GM19025 (cell line): ENCODE measurements around the gene UGT2A3.
"Not testable (repeated sequence)": the region's sequence is repeated elsewhere in the genome, so short reads cannot be mapped to it uniquely, and the experiment has no call there.

ENCODE experiments used
- ATAC-seq: cut with Tn5 transposase; IDR thresholded peaks from one replicate; pipeline ENCODE4 v1.9.1; 2021; ENCODE audit warnings: mild to moderate bottlenecking, low read depth, moderate library complexity; ENCODE audit not compliant: unreplicated experiment

The UGT2A3 gene

GRCh38 chr4:68951078-68951805, at the start of gene UGT2A3:
UGT2A3 (minus strand) TSS chr4:68951804; CDS start chr4:68951760, 44 bp downstream.
- ATAC-seq, result peak; percentile 56

- ATAC-seq, result no peak
Measured at GRCh38 chr4:68997040-68997439, 45.4 kb upstream of the UGT2A3 start.

DNA sequence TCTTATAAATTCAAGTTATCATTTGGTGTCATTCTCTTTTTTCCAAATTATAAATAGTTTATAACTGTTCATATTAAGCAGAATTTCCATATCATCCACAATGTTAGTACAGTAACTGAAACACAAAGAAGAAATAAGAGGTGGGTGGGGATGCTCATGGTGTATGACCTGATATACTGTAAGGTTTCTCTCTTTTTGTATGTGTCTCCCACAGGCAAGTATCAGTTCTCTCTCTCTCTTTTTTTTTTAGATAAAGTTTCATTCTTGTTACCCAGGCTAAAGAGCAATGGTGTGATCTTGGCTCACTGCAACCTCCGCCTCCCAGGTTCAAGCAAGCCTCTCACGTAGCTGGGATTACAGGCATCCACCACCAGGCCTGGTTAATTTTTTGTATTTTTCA, 43.7 kb upstream of the UGT2A3 start:
- ATAC-seq, result no peak

DNA sequence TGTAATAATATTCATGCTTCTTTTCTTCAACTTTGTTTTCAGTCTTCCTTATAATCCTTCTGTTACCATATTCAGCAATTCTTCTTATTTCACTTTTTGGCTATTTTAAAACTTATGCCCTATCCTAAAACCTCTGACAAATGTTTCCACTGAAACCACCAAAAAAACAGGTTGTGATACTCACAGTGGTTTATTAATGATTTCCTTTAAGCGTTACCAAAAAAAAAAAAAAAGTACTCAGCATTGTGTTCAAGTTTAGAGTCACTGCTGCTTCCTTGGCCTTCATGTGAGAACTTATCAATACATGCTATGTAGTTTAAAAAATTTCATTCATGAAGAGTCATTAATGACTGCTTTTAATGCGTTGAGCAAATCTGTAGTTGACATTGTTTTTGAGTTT, 35.4 kb upstream of the UGT2A3 start:
- peak; percentile 66 for ATAC-seq

- no peak for ATAC-seq
Measured at GRCh38 chr4:68985442-68985841, 33.8 kb upstream of the UGT2A3 start.

GRCh38 chr4:68984947-68985346, 33.3 kb upstream of the UGT2A3 start:
- no peak for ATAC-seq

GRCh38 chr4:68963374-68963773, 11.8 kb upstream of the UGT2A3 start:
- ATAC-seq, result no peak

- no peak for ATAC-seq
Measured at GRCh38 chr4:68962868-68963267, 11.3 kb upstream of the UGT2A3 start.

DNA sequence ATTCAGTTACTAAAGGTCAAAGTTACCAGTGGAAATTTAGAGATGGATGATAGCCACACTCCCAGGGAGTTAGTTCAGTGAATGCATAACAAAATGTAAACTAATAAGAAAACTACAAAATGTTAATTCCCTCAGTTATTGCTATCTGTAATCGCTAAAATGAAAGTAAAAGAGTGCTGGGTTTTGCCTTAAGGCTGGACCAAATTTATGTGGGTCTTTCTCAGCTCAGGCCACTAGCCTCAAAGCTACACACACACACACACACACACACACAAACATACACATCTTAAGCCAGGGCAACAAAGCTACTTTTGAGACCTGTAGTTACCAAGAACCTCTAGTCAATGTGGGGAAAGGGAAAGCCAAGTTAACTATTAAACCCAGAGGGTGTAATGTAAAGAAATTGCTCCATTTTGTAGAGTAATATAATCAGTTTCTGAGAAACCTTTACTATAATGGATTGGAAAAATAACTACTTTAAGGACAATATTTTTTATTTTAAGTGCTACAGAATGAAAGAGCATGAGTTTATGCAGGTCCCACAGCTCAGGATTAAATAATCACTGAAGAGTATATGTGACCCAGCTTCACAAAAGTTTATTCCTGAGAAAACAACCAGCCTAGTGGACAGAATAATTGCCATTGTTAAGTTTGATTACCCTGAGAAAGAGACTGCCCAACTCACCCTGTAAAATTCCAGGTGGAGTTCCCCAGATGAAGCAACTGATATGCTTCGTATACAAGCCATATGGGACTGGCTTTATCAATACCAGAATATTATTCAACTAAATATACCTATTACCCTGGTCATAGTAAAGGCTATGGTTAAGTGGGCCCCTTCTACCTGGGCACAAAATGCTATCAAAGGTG, 8.9 kb upstream of the UGT2A3 start:
- ATAC-seq, result no peak

DNA sequence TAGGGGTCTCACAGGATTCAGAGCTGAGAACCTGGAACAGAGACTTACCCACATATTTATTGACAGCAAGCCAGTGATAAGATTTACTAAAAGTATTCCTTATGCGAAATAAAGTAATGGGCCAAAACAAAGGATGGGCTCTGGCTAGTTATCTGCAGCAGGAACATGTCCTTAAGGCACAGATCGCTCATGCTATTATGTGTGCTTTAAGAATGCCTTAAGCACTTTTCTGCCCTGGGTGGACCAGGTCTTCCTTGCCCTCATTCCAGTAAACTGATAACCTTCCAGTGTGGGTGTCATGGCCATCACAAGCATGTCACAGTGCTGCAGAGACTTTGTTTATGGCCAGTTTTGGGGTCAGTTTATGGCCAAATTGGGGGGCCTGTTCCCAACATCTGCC, 7.5 kb upstream of the UGT2A3 start:
- ATAC-seq, result not testable (repeated sequence)

DNA sequence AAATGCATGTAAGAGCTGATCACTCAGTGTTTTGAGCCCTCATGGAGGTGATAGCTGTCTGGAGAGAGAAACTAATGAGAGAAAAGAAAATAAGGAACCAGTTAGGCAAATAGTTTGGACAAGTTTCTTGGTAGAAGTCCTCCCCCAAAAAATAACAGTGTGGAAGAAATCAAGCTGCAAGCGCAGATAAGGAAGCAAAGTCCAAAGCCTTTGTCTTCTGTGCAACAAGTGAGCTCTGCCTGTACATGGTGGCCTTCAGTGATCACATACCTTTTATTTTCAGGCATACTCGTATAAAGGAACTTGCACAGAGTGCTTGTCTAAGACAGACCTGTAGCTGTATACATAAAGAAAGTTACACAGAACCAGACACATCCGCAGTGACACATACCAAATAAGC, 2.5 kb upstream of the UGT2A3 start:
- ATAC-seq, result no peak

- no peak for ATAC-seq
Measured at GRCh38 chr4:68953056-68953596, 1.5 kb upstream of the UGT2A3 start.

DNA sequence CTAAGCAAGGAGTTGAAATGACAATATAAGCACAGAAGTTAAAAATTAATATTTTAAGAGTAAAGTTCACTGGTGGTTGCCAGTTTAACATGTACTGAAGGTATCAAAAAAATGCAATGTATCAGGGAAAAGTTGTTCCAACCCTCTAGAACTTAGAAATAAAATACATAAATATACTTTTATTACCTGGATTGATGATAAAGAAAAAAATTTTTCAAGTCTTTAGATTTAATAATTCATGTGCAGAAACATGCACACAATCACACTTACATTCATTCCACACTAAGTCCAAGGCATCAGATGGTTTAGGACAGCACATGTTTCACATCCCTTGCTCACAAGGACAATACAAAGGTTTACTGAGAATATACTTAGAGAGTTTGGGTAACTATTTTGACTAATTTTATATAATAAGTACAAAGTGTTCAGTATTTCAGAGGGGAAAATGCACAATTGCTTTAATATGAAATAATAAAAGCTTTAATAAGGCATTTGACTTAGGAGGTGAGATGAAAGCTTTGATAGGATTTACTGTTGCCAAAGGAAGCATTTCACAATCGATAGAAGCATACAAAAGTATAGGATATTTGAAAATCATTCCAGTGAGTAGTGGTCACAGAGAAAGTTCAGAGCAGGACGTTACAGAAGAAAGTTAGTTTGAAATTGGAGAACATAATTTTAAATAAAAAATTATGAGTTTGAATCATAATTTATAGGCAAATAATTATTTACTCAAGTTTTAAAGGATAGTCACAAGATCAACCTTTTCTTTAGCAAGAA, 392 bp upstream of the UGT2A3 start:
- ATAC-seq, result no peak

DNA sequence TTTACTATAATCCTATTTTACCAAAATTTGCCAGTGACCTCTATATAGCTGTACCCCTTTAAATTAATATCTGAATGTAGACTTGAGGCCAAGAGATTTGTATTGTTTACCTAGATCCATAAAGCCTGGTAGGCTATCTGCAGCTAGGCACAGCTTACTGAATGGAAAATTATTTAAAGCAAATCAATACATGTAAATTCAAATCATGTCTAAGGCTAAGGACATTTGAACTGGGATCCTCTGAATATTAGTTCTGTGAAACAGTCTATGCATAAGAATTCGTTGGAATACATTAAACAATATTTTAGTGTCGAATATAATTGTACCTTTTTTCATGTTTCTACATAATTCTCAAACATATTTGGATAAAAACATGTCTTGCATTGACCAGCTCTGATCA, 1.6 kb downstream of the UGT2A3 start:
- ATAC-seq, result no peak

DNA sequence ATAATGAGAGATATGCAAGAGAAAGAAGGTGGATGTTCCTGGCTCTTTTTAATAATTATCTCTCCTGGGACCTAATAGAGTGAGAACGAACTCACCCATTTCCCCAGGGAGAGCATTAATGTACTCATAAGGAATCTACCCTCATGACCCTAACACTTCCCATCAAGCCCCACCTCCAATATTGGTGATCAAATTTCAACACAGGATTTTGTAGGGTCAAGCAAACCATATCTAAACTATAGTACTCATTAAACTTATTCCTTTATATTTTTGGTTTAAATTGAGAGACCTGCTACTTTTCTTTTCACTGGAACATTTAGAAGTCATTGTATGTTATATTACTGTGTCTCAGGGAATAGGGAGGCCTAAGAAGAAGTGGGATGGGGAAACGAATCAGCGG, 2.6 kb downstream of the UGT2A3 start:
- no peak for ATAC-seq

DNA sequence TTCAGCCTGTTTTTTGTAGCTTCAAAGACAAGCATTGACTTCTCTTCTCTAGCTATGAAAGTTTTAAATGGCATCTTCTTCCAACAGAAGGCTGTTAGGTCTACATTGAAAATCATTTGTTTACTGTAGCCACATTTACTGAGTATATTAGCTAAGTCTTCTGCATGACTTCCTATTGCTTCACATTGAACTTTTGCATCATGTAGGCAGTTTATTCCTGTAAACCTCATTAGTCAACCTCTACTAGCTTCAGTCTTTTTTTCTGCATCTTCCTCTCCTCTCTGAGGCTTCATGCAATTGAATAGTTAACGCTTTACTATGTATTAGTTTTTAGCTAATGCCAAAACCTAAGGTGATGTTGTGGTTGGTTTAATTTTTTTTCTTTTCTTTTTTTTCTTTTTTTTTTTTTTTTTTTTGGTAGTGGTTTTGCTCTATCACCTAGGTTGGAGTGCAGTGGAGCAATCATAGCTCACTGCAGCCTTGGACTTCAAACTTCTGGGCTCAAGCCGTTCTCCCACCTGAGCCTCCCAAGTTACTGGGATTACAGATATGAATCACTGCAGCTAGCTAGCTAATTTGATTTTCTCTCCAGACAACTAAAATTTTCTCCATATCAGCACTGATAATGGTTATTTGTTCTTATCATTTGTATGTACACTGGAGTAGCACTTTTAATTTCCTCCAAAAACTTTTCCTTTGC, 3.4 kb downstream of the UGT2A3 start:
- no peak for ATAC-seq

DNA sequence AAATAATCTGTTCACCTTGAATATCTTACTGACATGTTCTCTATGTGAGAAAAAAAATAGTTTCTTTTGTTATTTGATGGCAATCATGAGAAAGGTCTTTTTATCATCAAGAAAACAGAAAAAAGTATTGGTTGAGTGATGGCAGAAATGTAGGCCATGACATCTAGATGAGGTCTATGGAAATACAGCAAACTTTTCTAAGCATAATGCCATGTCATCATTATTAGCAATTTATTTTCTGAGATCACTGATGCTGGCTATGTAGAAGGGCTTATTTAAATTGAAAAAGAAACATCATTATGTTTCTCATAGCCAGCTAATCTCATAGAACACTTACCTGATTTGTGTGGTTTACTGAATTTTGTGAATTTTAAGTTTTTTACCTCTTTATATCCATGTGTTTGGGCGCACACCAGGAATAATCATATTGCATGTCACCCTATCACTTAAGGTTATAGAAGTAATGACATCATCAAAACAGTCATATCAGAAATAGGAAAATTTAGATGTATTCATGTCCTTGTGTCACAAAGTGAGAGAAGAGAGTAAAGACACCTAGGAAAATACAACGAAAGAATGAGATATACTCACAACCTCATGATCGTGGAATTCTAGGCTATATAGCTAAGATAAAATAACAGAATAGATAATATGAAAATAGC, 22.4 kb downstream of the UGT2A3 start:
- ATAC-seq, result no peak

GRCh38 chr4:68927165-68927564, 24.4 kb downstream of the UGT2A3 start:
- no peak for ATAC-seq

GRCh38 chr4:68922202-68922601, 29.4 kb downstream of the UGT2A3 start:
- not testable (repeated sequence) for ATAC-seq

GRCh38 chr4:68921051-68921450, 30.6 kb downstream of the UGT2A3 start:
- ATAC-seq, result no peak
